Mucosa of descending colon (tissue), 3 donors: ENCODE results near the gene TNNI3. TPM values are rescaled to one million over a fixed set of nuclear protein-coding genes. Genes with fewer than 3 reads are reported as not detected.

Experiments used
- microRNA-seq: library from miRNA; unstranded; fragments of <30 nt; microRNA quantifications from one replicate; pipeline ENCODE4, GENCODE V29; 2019
- total RNA-seq, 3 donors: library from RNA; stranded (reverse); fragmentation: NEBNext Ultra II Directional in 2 of 3; extraction: Animal tissue kit (Norgen Biotek cat#: 25700) in 2 of 3; gene quantifications; one replicate each; pipeline versions ENCODE4 v1.2.1 to v1.2.4, GENCODE V29; 2021 to 2023
- donor health status: DM: no; HTN: no; CAD: no; lungs with moderate emphysema.
- donor health status: DM: no; HTN: no; CAD: no.
- donor health status: DM: no; HTN: yes; CAD: no.

TNNI3 gene
- total RNA-seq, 3 donors from 2014 or later = 2.2 TPM; not detected in 2

Small RNA genes lying within 50 kb of the gene (microRNA-seq; reads per million reads assigned to microRNA genes)
- gene MIR7975 = not detected

Other genes starting within 250 kb of the TNNI3 start
- under 1 TPM in 1 of 3 donors, not detected in 2; 0.12 TPM for gene NLRP7, start 210.2 kb downstream of the TNNI3 start, total RNA-seq
- 10 to 100 TPM in 1 of 3 donors, 1 to 10 TPM in 2; 2.1 to 10.7 (median 6.3) TPM for gene NLRP2, start 191.4 kb downstream of the TNNI3 start, total RNA-seq
- 1 to 10 TPM in 1 of 3 donors, under 1 TPM in 2; 0.22 to 1.4 (median 0.32) TPM for gene GP6, start 119.5 kb downstream of the TNNI3 start, total RNA-seq
- 10 to 100 TPM; 46.1 to 59.5 (median 55.0) TPM for gene RDH13, start 94.6 kb downstream of the TNNI3 start, total RNA-seq
- 10 to 100 TPM; 20.7 to 79.6 (median 36.0) TPM for gene EPS8L1, start 81.9 kb downstream of the TNNI3 start, total RNA-seq
- gene PPP1R12C, start 40.1 kb downstream of the TNNI3 start, total RNA-seq = 100 to 1,000 TPM in 2 of 3 donors, 10 to 100 TPM in 1; 99.8 to 236 (median 112) TPM
- 1 to 10 TPM in 1 of 3 donors, under 1 TPM in 2; 0.63 to 1.1 (median 0.65) TPM for gene TNNT1, start 8.5 kb downstream of the TNNI3 start, total RNA-seq
- 1 to 10 TPM in 1 of 3 donors, under 1 TPM in 2; 0.54 to 1.0 (median 0.69) TPM for gene DNAAF3, start 8.9 kb upstream of the TNNI3 start, total RNA-seq
- 1 to 10 TPM; 1.0 to 2.9 (median 1.2) TPM for gene SYT5, start 22.6 kb upstream of the TNNI3 start, total RNA-seq
- gene PTPRH, start 51.8 kb upstream of the TNNI3 start, total RNA-seq = 100 to 1,000 TPM in 1 of 3 donors, 10 to 100 TPM in 2; 62.3 to 181 (median 94.8) TPM
- gene TMEM86B, start 71.0 kb upstream of the TNNI3 start, total RNA-seq = 1 to 10 TPM; 3.4 to 4.5 (median 3.7) TPM
- gene PPP6R1, start 101.3 kb upstream of the TNNI3 start, total RNA-seq = 10 to 100 TPM; 60.0 to 72.9 (median 65.9) TPM
- 10 to 100 TPM; 25.6 to 36.0 (median 29.5) TPM for gene HSPBP1, start 122.4 kb upstream of the TNNI3 start, total RNA-seq
- gene BRSK1, start 126.3 kb upstream of the TNNI3 start, total RNA-seq = 10 to 100 TPM in 1 of 3 donors, 1 to 10 TPM in 2; 1.6 to 18.1 (median 1.9) TPM
- gene TMEM150B, start 167.6 kb upstream of the TNNI3 start, total RNA-seq = 10 to 100 TPM; 31.6 to 62.1 (median 36.4) TPM
- 10 to 100 TPM; 14.7 to 19.3 (median 16.5) TPM for gene KMT5C, start 182.1 kb upstream of the TNNI3 start, total RNA-seq
- 10 to 100 TPM; 16.6 to 30.0 (median 17.2) TPM for gene COX6B2, start 197.0 kb upstream of the TNNI3 start, total RNA-seq
- gene GARIN5B, start 205.5 kb upstream of the TNNI3 start, total RNA-seq = not detected
- under 1 TPM; 0.24 to 0.32 (median 0.29) TPM for gene IL11, start 212.7 kb upstream of the TNNI3 start, total RNA-seq
- not detected for gene TMEM190, start 219.1 kb upstream of the TNNI3 start, total RNA-seq
- gene TMEM238, start 226.6 kb upstream of the TNNI3 start, total RNA-seq = 10 to 100 TPM; 31.4 to 84.2 (median 68.0) TPM
- gene RPL28, start 228.2 kb upstream of the TNNI3 start, total RNA-seq = 1,000 to 10,000 TPM in 2 of 3 donors, 100 to 1,000 TPM in 1; 942 to 1,365 (median 1,241) TPM